ENCODE measurements around the gene ADAMTSL1.

ADAMTSL1 gene

GRCh38 chr9:18598969-18599368 is 125.0 kb downstream of the ADAMTSL1 start:
- in situ Hi-C loops (cut with MboI; ENCODE audit: low sequenced_read_pairs): no loop called here

- in situ Hi-C loops (cut with MboI; ENCODE audit: low sequenced_read_pairs): no loop called here
Observed at GRCh38 chr9:18601026-18601425, 127.1 kb downstream of the ADAMTSL1 start.

- in situ Hi-C loops (cut with MboI; ENCODE audit: low sequenced_read_pairs): no loop called here
Observed at GRCh38 chr9:18601956-18602355, 128.0 kb downstream of the ADAMTSL1 start.

- in situ Hi-C loops (cut with MboI; ENCODE audit: low sequenced_read_pairs): no loop called here
Observed at GRCh38 chr9:18604767-18605730, 131.1 kb downstream of the ADAMTSL1 start.

- in situ Hi-C loops (cut with MboI; ENCODE audit: low sequenced_read_pairs): no loop called here
Observed at GRCh38 chr9:18605766-18606180, 131.8 kb downstream of the ADAMTSL1 start.

- in situ Hi-C loops (cut with MboI; ENCODE audit: low sequenced_read_pairs): no loop called here
Observed at GRCh38 chr9:18606281-18606680, 132.3 kb downstream of the ADAMTSL1 start.

GRCh38 chr9:18606846-18607245 is 132.9 kb downstream of the ADAMTSL1 start:
- in situ Hi-C loops (cut with MboI; ENCODE audit: low sequenced_read_pairs): no loop called here

- in situ Hi-C loops (cut with MboI; ENCODE audit: low sequenced_read_pairs): no loop called here
Observed at GRCh38 chr9:18608371-18608770, 134.4 kb downstream of the ADAMTSL1 start.

- in situ Hi-C loops (cut with MboI; ENCODE audit: low sequenced_read_pairs): no loop called here
Observed at GRCh38 chr9:18610956-18611355, 137.0 kb downstream of the ADAMTSL1 start.

- in situ Hi-C loops (cut with MboI; ENCODE audit: low sequenced_read_pairs): no loop called here
Observed at GRCh38 chr9:18611971-18612370, 138.0 kb downstream of the ADAMTSL1 start.

- in situ Hi-C loops (cut with MboI; ENCODE audit: low sequenced_read_pairs): no loop called here
Observed at GRCh38 chr9:18614116-18614515, 140.2 kb downstream of the ADAMTSL1 start.

GRCh38 chr9:18614651-18615050 is 140.7 kb downstream of the ADAMTSL1 start:
- in situ Hi-C loops (cut with MboI; ENCODE audit: low sequenced_read_pairs): no loop called here

- in situ Hi-C loops (cut with MboI; ENCODE audit: low sequenced_read_pairs): no loop called here
Observed at GRCh38 chr9:18616976-18617375, 143.0 kb downstream of the ADAMTSL1 start.

- in situ Hi-C loops (cut with MboI; ENCODE audit: low sequenced_read_pairs): no loop called here
Observed at GRCh38 chr9:18617759-18618158, 143.8 kb downstream of the ADAMTSL1 start.

GRCh38 chr9:18618862-18619261 is 144.9 kb downstream of the ADAMTSL1 start:
- in situ Hi-C loops (cut with MboI; ENCODE audit: low sequenced_read_pairs): no loop called here

- in situ Hi-C loops (cut with MboI; ENCODE audit: low sequenced_read_pairs): no loop called here
Observed at GRCh38 chr9:18622186-18622836, 148.4 kb downstream of the ADAMTSL1 start.

- in situ Hi-C loops (cut with MboI; ENCODE audit: low sequenced_read_pairs): no loop called here
Observed at GRCh38 chr9:18623221-18624079, 149.5 kb downstream of the ADAMTSL1 start.

GRCh38 chr9:18626046-18626698 is 152.2 kb downstream of the ADAMTSL1 start:
- in situ Hi-C loops (cut with MboI; ENCODE audit: low sequenced_read_pairs): no loop called here

GRCh38 chr9:18629136-18629535 is 155.2 kb downstream of the ADAMTSL1 start:
- in situ Hi-C loops (cut with MboI; ENCODE audit: low sequenced_read_pairs): no loop called here

GRCh38 chr9:18632632-18633403 is 158.9 kb downstream of the ADAMTSL1 start:
- in situ Hi-C loops (cut with MboI; ENCODE audit: low sequenced_read_pairs): no loop called here
